CD8-positive, alpha-beta memory T cell (primary cell): Measurements from ENCODE around the gene TMEM217. TPM values are rescaled to one million over a fixed set of nuclear protein-coding genes. Genes with fewer than 3 reads are reported as not detected.
"Not testable (repeated sequence)": the region's sequence is repeated elsewhere in the genome, so short reads cannot be mapped to it uniquely, and the experiment has no call there.

ENCODE experiments used
- CTCF ChIA-PET: fragments of 350-600 bp; sonication (Branson Sonifier 250); formaldehyde crosslinking; loops from one replicate; lab custom pipeline; 2021; ENCODE audit warnings: antibody characterized with exemption; lab: Charles Lee
- POLR2A ChIA-PET: fragments of 350-600 bp; sonication (Branson Sonifier 250); formaldehyde crosslinking; loops from one replicate; lab custom pipeline; 2021; ENCODE audit warnings: antibody characterized with exemption; lab: Charles Lee
- DNase-seq, 5 donors: peaks; one replicate each; pipeline versions ENCODE4 v3.0.0 to v3.0.0-alpha.2; 2020 to 2022; ENCODE audit warnings: mixed read lengths in 1 of 5
- H3K27ac ChIP-seq: one replicate; pipeline ENCODE4 v1.7.0; 2013; ENCODE audit warnings: low read depth, mild to moderate bottlenecking, low read length, moderate library complexity
- H3K27me3 ChIP-seq: 2 replicates; pipeline ENCODE4 v1.7.0; 2013; ENCODE audit warnings: low read length, mild to moderate bottlenecking; ENCODE audit not compliant: insufficient read depth, poor library complexity, severe bottlenecking
- H3K36me3 ChIP-seq: 2 replicates; pipeline ENCODE4 v1.7.0; 2013; ENCODE audit warnings: mild to moderate bottlenecking, low read length, moderate library complexity; ENCODE audit not compliant: insufficient read depth
- H3K4me1 ChIP-seq: 2 replicates; pipeline ENCODE4 v1.7.0; 2013; ENCODE audit warnings: mild to moderate bottlenecking, low read length, moderate library complexity; ENCODE audit not compliant: insufficient read depth
- H3K4me3 ChIP-seq: 2 replicates; pipeline ENCODE4 v1.7.0; 2013; ENCODE audit warnings: mild to moderate bottlenecking, low read length
- H3K9me3 ChIP-seq: 2 replicates; pipeline ENCODE4 v1.7.0; 2013; ENCODE audit warnings: mild to moderate bottlenecking, low read length
- H3K27ac Mint-ChIP-seq, 8 donors: one replicate each; pipeline ENCODE4 v1.8.0; 2020 to 2021; ENCODE audit warnings: mixed read lengths in 8 of 8, mild to moderate bottlenecking in 6 of 8, inconsistent platforms in 3 of 8, moderate library complexity in 3 of 8
- H3K27me3 Mint-ChIP-seq, 2 donors: one replicate each; pipeline ENCODE4 v1.8.0; 2020 to 2021; ENCODE audit warnings: mixed read lengths in 2 of 2, mild to moderate bottlenecking in 1 of 2, moderate library complexity in 1 of 2
- H3K36me3 Mint-ChIP-seq, 3 donors: one replicate each; pipeline ENCODE4 v1.8.0; 2020 to 2021; ENCODE audit warnings: mixed read lengths in 3 of 3, inconsistent platforms in 1 of 3, mild to moderate bottlenecking in 1 of 3
- H3K4me1 Mint-ChIP-seq, 3 donors: one replicate each; pipeline ENCODE4 v1.8.0; 2020 to 2021; ENCODE audit warnings: mixed read lengths in 3 of 3, inconsistent platforms in 1 of 3, mild to moderate bottlenecking in 1 of 3
- H3K4me3 Mint-ChIP-seq, 7 donors: one replicate each; pipeline ENCODE4 v1.8.0; 2020 to 2021; ENCODE audit warnings: mixed read lengths in 7 of 7, mild to moderate bottlenecking in 6 of 7, moderate library complexity in 4 of 7, inconsistent platforms in 2 of 7
- H3K9me3 Mint-ChIP-seq, 5 donors: one replicate each; pipeline ENCODE4 v1.8.0; 2020 to 2022; ENCODE audit warnings: mixed read lengths in 5 of 5, mild to moderate bottlenecking in 3 of 5, moderate library complexity in 2 of 5, inconsistent platforms in 1 of 5
- polyA plus RNA-seq: library from polyadenylated mRNA; unstranded; fragments of 300-500 nt; fragmentation: Illumina TruSeq; gene quantifications from one replicate; pipeline ENCODE4 v1.2.3, GENCODE V29; 2021
- total RNA-seq, 2 experiments: library from RNA; stranded (reverse); gene quantifications; one replicate each; pipeline ENCODE4 v1.2.3, GENCODE V29; 2021

TMEM217 gene
- total RNA-seq (1 to 10 TPM; 4.2 to 6.6 TPM), polyA plus RNA-seq (0.44 TPM)

GRCh38 chr6:37257634-37258404 lies at the start of gene TMEM217, which contains the start of gene TBC1D22B:
TMEM217 (minus strand) TSS chr6:37258144; CDS start chr6:37219030, 39,114 bp downstream.
TBC1D22B (plus strand) TSS chr6:37257772; CDS start chr6:37257918, 146 bp downstream.
- peak within 1 kb of the TSS; percentile 81 to 97 (median 91) for H3K4me3 Mint-ChIP-seq
- H3K9me3 Mint-ChIP-seq, result no peaks in the 10 kb centered on the region
- H3K27ac Mint-ChIP-seq, result peak within 1 kb of the TSS; percentile 70 to 98 (median 92)
- ChIA-PET POLR2A (interaction anchor here (0.5 to 1.2 kb wide), 3 partner anchors 272 to 1446 kb away, joined by 3 to 6 read pairs (median 3); partner anchors contain the start of gene MTCH1), CTCF (interaction anchor here (0.6 to 2.1 kb wide), 3 partner anchors 12 to 240 kb away, joined by 3 to 6 read pairs (median 3); no protein-coding TSS in a partner anchor)
- DNase-seq, result peak; percentile 91 to 97 (median 92)
- H3K27me3 Mint-ChIP-seq, result peaks cover 0 to 7% of the 10 kb centered on the region in 2 donors
- no peaks in the 10 kb centered on the region for H3K36me3 ChIP-seq
- peaks cover 29% of the 10 kb centered on the region for H3K4me1 ChIP-seq
- peak within 1 kb of the TSS; percentile 95 for H3K27ac ChIP-seq
- peaks cover 0 to 10% (median 2%) of the 10 kb centered on the region in 3 donors for H3K36me3 Mint-ChIP-seq
- peak within 1 kb of the TSS; percentile 95 for H3K4me3 ChIP-seq
- no peaks in the 10 kb centered on the region for H3K27me3 ChIP-seq
- no peaks in the 10 kb centered on the region for H3K9me3 ChIP-seq
- H3K4me1 Mint-ChIP-seq, result peaks cover 39 to 55% (median 51%) of the 10 kb centered on the region in 3 donors

DNA sequence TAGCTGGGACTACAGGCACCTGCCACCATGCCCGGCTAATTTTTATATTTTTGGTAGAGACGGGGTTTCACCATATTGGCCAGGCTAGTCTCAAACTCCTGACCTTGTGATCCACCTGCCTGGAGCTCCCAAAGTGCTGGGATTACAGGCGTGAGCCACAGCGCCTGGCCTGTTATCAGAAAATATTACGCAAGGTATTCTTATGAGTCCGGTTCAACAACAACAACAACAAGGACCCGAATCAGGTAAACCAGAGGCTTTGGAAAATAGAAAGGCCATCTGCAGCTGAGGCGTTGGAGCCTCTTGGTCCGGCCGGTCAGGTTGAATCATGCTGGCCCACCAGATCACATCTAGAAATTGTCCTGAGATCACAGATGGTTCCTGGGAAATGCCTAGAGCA lies 49.5 kb upstream of the TMEM217 start:
- H3K4me3 ChIP-seq, H3K27me3 Mint-ChIP-seq, H3K4me3 Mint-ChIP-seq, H3K27me3 ChIP-seq, DNase-seq, POLR2A ChIA-PET, H3K4me1 ChIP-seq, H3K9me3 ChIP-seq, H3K4me1 Mint-ChIP-seq, CTCF ChIA-PET, H3K27ac ChIP-seq, H3K9me3 Mint-ChIP-seq, H3K27ac Mint-ChIP-seq: not testable (repeated sequence)
- H3K36me3 Mint-ChIP-seq, result peaks cover 3 to 63% (median 26%) of the 10 kb centered on the region in 3 donors
- H3K36me3 ChIP-seq, result peaks cover 22% of the 10 kb centered on the region

- no peaks in the 10 kb centered on the region for H3K9me3 ChIP-seq
- H3K4me3 Mint-ChIP-seq, result no peak overlapping the region
- DNase-seq, result no peak
- POLR2A ChIA-PET, result no interaction called here
- H3K27ac ChIP-seq, result no peak overlapping the region
- peaks cover 3 to 65% (median 23%) of the 10 kb centered on the region in 3 donors for H3K36me3 Mint-ChIP-seq
- H3K27ac Mint-ChIP-seq, result no peak overlapping the region
- H3K27me3 Mint-ChIP-seq, result no peaks in the 10 kb centered on the region
- H3K4me1 Mint-ChIP-seq, result no peaks in the 10 kb centered on the region
- H3K9me3 Mint-ChIP-seq, result no peaks in the 10 kb centered on the region
- no peak overlapping the region for H3K4me3 ChIP-seq
- no peaks in the 10 kb centered on the region for H3K27me3 ChIP-seq
- CTCF ChIA-PET, result interaction anchor here (1.7 kb wide), 1 partner anchor 8 kb away, joined by 5 read pairs; no protein-coding TSS in a partner anchor
- H3K4me1 ChIP-seq, result no peaks in the 10 kb centered on the region
- H3K36me3 ChIP-seq, result peaks cover 19% of the 10 kb centered on the region
These were observed 48.8 kb upstream of the TMEM217 start for GRCh38 chr6:37306624-37307222.

GRCh38 chr6:37305841-37306425 lies 48.0 kb upstream of the TMEM217 start:
- Histone ChIP-seq H3K9me3 (no peaks in the 10 kb centered on the region), H3K4me3 (no peak overlapping the region), H3K27me3 (no peaks in the 10 kb centered on the region), H3K4me1 (no peaks in the 10 kb centered on the region), H3K36me3 (peaks cover 19% of the 10 kb centered on the region), H3K27ac (no peak overlapping the region)
- no peak for DNase-seq
- Mint-ChIP-seq H3K27me3 (no peaks in the 10 kb centered on the region), H3K9me3 (no peaks in the 10 kb centered on the region), H3K27ac (no peak overlapping the region), H3K4me1 (no peaks in the 10 kb centered on the region), H3K4me3 (no peak overlapping the region), H3K36me3 (peaks cover 3 to 70% (median 27%) of the 10 kb centered on the region in 3 donors)
- CTCF ChIA-PET, result interaction anchor here (1.2 to 1.7 kb wide), 2 partner anchors 9 to 20 kb away, joined by 5 read pairs; no protein-coding TSS in a partner anchor
- POLR2A ChIA-PET, result no interaction called here

- ChIA-PET CTCF (interaction anchor here (1.7 kb wide), 1 partner anchor 10 kb away, joined by 5 read pairs; no protein-coding TSS in a partner anchor), POLR2A (no interaction called here)
- Histone ChIP-seq H3K27me3 (no peaks in the 10 kb centered on the region), H3K4me3 (no peak overlapping the region), H3K9me3 (no peaks in the 10 kb centered on the region), H3K27ac (no peak overlapping the region), H3K4me1 (no peaks in the 10 kb centered on the region), H3K36me3 (peaks cover 20% of the 10 kb centered on the region)
- Mint-ChIP-seq H3K4me3 (no peak overlapping the region), H3K4me1 (no peaks in the 10 kb centered on the region), H3K36me3 (peaks cover 7 to 77% (median 30%) of the 10 kb centered on the region in 3 donors), H3K9me3 (no peaks in the 10 kb centered on the region), H3K27me3 (no peaks in the 10 kb centered on the region), H3K27ac (no peak overlapping the region)
- DNase-seq, result no peak
These were observed 46.8 kb upstream of the TMEM217 start for GRCh38 chr6:37304766-37305165.

DNA sequence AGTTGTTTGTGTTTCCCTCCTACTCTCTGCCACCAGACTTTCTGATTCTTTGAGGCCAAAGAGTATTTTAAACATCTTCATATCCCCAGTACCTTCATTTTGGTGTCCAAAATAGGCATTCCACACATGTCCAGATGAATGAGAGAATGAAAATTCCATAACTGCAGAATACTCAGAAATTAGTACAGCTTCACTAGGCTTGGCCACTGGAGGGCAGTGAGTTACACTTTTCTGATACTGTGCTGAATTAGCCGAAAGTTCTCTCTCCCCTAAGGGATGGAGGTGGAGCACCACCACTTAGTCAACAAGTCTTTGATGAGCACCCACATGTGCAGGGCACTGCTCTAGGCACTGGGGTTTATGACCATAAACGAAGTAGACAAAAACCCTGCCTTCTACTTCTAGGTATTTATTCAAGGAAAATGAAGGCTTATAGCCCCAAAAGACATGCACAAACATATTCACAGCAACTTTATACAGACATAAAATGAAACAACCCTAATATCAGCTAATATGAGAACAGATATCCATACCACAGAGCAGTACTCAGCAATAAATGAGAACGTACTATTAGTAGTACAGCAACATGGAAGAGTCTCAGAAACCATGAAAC lies 46.1 kb upstream of the TMEM217 start:
- Histone ChIP-seq H3K36me3 (peaks cover 23% of the 10 kb centered on the region), H3K4me3 (no peak overlapping the region), H3K27ac (no peak overlapping the region), H3K27me3 (no peaks in the 10 kb centered on the region), H3K4me1 (no peaks in the 10 kb centered on the region), H3K9me3 (no peaks in the 10 kb centered on the region)
- DNase-seq, result no peak
- ChIA-PET POLR2A (interaction anchor here (0.5 kb wide), 1 partner anchor 15 kb away, joined by 14 read pairs; no protein-coding TSS in a partner anchor), CTCF (no interaction called here)
- Mint-ChIP-seq H3K4me1 (no peaks in the 10 kb centered on the region), H3K4me3 (no peak overlapping the region), H3K27me3 (no peaks in the 10 kb centered on the region), H3K9me3 (no peaks in the 10 kb centered on the region), H3K36me3 (peaks cover 7 to 78% (median 33%) of the 10 kb centered on the region in 3 donors), H3K27ac (no peak overlapping the region)

- Histone ChIP-seq H3K4me3 (no peak overlapping the region), H3K27ac (no peak overlapping the region), H3K9me3 (no peaks in the 10 kb centered on the region), H3K36me3 (peaks cover 23% of the 10 kb centered on the region), H3K4me1 (no peaks in the 10 kb centered on the region), H3K27me3 (no peaks in the 10 kb centered on the region)
- Mint-ChIP-seq H3K9me3 (no peaks in the 10 kb centered on the region), H3K36me3 (peaks cover 7 to 80% (median 33%) of the 10 kb centered on the region in 3 donors), H3K27me3 (no peaks in the 10 kb centered on the region), H3K4me3 (no peak overlapping the region), H3K4me1 (no peaks in the 10 kb centered on the region), H3K27ac (peak overlapping the region in 1 of 8 donors; percentile 26)
- POLR2A ChIA-PET, result interaction anchor here (0.5 kb wide), 1 partner anchor 14 kb away, joined by 14 read pairs; no protein-coding TSS in a partner anchor
- CTCF ChIA-PET, result no interaction called here
- DNase-seq, result no peak
These were observed 45.2 kb upstream of the TMEM217 start for GRCh38 chr6:37303091-37303660.
